Activated T-helper 1 cell treated with anti-CD3 and anti-CD28 coated beads, Interleukin-2, amount 50 U/mL, for 16 hours (primary cell): ENCODE results near the gene FARS2.

Experiments used
- DNase-seq, 2 donors: peaks; one replicate each; pipeline ENCODE4 v3.0.0-alpha.2; 2020; ENCODE audit warnings: low read depth in 1 of 2, low spot score in 1 of 2

Gene FARS2

DNA sequence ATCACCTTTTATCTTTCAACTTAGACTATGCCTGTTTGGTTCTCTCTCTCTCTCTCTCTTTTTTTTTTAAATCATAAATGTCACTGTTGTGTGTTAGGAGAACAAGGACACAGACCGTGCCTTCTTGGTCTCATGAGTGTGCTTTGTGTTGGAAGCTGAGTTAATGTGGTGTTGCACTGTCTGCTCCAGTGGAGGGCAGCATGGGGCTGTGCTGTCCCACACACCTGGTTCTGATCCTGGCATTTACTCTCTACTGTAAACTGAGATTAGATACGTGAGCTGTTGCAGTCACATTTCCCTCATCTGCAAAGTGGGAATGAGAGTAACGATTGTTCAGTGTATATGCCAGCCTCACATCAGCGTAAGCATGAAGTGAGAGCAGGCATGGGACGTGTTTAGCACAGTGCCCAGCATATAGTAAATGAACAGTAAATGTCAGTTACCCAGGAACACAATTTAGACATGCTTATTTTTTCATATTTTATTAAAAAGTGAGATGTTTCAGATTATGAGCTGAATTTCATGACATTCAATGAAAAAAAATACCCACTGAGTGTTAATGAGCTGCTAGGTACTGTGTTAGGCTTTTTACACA is 161.1 kb downstream of the FARS2 start:
- DNase-seq, result no peak

DNA sequence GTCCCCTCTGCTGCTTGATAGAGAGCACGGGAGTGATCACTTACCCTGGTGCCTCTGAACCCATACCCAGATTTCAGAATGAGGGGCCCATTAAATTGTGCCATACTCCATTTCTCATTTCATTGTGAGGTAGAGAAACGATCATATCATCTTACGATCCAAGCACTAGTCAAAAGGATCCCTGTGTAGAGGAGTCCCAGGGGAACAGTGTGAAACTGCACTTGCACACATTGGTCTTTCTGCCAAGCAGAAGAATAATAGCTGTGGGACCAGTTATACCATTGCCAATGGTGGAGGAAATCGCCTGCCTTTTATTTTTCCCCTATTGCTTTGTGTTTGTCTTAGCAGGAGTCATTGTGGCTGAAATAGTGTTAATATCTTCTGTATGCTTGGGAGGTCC is 161.9 kb downstream of the FARS2 start:
- DNase-seq, result no peak

DNA sequence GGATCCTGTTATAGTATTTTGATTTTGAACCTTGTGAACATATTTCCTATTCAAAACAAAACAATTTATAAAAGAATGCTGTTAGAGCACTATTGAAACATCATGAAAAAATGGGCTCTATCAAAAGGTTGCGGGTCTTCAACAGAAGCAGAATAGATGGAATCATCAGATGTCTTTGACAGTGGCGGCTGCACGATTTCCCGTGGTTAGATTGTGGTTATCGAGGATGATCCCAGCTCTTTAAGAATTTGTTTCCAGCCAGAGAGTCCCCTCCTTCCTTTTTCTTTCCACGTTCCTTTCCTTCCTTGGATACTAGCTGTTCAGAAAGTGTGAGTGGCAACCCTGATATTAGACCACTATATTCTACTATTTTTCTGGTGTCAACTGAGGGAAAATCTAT is 163.4 kb downstream of the FARS2 start:
- no peak for DNase-seq

DNA sequence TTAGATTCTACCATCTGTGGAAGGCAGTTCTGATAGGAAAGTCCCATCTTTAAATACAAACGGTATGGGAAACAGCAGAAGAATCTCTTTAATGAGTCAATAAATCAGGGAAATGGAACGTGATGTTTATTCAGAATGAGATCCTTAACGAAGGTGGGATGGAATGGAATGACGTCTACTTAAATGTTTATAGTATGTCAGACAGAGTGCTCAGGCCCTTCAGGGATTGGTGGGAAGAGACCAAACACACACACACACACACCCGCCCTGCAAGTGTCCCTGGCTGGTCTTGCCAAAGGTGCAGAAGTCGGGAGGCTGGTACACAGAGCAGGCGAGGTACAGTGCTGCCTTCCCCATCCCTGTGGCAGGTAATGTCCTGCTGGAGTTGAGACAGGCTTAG is 164.0 kb downstream of the FARS2 start:
- DNase-seq, result no peak

DNA sequence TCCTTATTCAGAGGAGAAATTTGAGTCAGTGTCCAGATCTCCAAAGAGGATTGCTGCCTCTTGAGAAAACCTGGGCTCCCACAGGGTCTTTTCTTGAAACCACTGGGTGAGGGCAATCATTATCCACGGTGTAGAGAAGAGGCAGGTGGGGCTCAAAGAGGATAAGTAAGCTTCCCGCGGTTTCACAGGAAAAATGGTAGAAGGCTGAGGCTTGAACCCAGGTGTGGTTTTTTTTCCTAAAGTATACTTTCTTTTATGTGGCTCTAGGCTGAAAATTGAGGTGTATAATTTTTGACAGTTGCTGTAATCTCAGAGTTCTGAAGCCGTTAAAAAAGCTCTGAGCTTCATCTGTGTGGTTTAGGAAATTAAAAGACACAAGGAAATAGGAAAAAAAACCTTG is 164.5 kb downstream of the FARS2 start:
- DNase-seq, result no peak

DNA sequence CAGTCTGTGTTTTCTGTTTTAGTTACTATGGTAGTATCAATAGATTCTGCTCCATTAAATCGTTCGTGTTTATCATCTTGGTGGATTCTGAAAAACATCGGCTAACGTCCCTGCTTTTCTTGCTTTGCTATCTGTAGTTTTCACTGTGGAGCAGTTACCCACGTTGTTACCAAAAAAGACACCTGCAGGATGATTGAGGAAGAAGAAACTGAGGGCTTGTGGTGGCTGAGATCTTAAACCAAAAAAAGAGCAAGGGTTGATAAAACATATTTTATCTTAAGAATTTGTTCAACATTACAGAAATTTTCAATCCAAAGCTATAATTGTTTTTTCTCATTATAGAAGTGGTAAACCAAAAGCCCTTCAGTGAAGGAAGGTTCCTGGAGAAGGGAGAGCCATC is 166.3 kb downstream of the FARS2 start:
- no peak for DNase-seq

DNA sequence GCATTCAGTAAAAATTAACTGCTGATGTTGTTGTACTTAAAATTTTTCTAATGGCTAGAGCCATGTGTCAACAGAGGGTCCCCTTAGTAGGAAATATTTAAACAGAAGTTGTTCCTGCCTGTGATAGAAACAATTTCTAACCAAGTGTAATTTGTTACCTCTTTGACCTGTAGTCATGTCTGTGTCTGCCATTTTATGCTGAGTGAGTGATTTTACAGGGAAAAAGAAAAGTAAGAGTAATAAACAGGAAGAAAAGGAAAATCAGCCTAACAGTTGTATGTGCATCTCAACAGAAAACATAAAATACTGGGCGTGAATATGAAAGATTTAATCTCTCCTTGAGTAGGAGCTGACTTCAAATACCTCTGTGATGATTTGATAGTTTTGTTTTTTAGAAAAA is 172.0 kb downstream of the FARS2 start:
- DNase-seq, result no peak

DNA sequence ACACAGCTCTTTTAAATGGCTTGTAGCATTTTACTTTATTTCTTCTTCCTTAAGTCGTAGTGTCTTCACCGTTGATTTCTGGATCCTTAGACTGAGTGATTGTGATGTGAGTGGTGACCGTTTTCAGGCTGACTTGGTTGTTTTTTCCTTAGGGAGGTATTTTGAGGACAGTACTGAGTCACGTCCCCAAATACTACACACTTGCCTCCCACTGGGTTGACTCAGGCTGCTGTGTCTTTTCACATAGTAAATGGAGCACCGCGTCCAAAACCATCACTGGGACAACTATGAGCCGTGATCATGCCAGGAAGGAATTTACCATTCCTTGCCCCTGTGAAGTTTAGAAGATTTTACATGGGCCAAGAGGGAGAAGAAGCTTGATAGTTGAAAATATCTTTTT is 174.1 kb downstream of the FARS2 start:
- no peak for DNase-seq

DNA sequence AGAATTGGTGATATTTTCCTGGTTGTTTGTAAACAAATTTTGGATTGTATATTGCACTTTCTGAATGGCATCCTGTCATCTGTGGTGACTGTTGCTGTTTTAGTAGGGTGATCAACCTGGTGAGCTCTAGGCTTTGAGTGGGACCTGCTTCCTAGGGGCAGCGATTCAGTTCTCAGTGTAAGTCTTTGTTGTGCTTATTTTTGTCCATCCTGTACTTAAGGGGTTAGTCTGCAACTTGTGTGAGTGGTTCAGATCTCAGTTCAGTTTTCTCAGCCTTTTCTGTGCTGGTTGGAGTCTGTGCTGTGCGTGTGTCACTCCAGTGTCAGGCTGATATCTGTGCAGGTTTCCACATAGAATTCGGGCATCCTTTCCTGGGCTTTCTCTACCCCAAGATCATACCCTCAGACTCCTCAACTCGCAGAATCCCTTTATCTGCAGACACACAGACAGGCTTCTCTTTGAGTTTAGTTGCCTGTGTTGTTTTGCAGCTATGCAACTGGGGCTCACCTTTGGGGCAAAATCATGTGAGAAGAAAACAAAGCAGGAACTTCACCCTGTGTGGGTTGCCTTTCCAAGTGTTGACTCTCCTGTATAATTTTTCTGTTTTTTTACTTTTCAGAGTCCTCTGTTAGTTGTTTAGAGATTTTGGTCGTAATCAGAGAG is 177.7 kb downstream of the FARS2 start:
- no peak for DNase-seq

DNA sequence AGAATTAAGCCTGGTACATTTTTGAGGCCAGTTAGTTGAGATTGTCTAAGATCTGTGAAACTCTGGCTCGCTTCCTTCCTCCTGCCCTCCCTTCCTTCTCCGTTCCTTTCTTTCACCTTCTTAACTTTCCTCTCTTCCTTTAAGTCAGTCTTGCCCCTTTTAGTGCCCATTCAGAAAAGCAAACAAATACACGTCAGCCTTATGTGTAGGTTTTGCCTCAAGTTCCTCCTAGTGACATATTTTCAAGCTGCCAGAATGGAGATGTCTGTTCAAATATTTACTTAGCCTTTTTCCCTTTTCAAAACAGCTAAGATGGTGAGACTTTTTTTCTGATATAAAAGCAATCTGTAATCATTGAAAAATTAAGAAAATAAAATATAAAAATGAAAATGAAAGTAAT is 178.4 kb downstream of the FARS2 start:
- DNase-seq, result no peak

DNA sequence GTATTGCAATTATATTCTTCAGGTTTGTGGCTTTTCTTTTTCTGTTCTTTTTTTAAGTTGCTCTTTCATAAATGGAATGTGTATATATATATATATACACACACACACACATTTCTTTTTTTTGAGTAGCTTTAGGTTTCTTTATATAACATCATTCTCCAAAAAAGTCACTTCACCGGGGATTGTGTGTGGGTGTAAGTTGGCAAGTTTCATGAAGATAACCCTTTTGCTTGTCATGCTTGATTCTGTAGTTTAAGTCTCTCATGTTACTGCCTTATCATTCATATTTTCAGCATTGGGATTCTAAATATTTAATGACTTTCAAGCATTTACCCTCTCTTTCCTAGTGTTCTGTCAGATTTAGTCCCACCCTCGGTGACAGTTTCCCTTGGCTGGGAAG is 181.0 kb downstream of the FARS2 start:
- DNase-seq, result no peak

DNA sequence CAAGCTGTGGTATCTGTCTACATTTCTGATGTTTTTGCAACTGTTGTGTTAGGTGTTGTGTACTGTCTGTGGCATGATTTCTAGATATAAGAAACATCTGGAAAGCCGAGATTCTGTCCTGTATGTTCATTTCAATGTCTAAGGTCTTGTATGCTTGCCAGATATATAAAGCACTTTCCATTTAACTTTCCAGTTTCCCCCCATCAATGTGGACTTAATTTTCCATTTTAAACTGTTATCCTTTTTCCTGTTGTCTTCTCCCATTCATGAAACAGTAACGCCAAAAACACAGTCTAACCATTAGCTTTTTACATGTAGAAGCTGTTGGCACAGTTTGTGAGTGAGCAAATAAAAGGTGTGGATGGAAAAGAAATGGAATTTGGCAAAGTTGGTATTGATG is 181.6 kb downstream of the FARS2 start:
- DNase-seq, result no peak

DNA sequence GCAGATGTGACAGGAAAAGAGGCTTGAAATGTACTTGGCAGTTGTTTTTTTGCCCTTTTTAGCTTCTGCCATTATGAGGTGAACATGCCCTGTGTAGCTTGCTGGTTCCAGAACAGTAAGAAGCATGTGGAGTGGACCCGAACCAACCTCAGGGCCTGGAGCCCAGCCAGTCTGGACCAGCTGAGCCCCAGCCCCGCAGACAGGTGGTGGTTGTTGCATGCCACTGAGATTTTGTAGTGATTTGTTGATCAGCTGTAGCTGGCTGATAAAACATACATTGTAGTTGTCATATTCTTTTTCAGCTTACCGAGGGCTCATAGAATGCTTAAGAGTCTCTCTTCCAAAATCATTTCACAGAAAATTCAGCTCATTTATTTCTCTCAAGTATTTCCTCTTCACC is 182.2 kb downstream of the FARS2 start:
- DNase-seq, result no peak

DNA sequence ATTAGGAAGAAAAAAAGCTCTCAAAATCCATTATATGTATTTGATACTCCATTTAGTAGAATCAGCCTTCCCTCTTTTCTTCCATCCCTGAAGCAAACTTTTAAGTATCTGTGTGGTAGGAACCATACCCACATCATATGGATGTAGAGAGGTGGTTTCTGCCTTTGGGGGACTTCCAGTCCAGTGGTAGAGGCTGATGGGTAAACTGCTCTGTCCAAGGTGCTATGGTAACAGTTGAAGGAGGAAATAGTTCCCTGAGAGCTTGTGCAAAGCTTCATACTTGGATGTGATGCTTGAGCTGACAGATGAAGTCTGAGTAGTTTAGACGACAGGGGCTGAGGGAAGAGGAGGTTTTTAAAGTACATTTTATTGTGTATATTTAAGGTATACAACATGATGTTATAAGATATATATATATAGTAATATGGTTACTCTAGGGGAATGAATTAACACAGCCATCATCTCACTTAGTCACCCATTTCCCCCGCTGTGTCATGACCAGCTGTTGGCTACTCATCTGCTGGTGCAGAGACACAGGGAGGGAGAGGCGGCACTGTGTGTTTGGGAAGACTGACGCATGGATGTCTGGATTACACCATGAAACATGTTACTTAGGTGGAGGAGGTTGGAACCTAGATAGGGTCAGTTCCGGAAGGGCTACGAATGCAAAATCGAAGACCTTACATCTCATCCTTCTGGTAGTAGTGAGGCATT is 185.2 kb downstream of the FARS2 start:
- no peak for DNase-seq

DNA sequence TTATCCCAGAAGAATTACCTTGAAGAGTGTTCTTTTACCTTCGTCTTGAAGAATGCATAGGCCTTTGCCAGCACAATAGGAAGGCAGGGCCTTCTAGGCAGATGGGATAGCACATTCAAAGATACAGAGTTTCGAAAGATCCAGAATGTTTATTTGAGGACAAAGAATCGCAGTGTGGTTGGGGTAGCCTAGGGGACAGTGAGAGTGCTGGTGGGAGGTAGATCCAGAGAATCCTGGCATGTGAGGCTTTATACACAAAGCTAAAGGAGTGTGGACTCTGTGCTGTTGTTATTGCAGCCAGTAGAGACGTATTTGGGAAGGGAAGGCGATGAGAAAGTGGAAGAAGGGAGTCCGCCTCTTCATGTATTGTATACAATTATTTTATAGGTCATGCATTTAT is 186.6 kb downstream of the FARS2 start:
- DNase-seq, result no peak

DNA sequence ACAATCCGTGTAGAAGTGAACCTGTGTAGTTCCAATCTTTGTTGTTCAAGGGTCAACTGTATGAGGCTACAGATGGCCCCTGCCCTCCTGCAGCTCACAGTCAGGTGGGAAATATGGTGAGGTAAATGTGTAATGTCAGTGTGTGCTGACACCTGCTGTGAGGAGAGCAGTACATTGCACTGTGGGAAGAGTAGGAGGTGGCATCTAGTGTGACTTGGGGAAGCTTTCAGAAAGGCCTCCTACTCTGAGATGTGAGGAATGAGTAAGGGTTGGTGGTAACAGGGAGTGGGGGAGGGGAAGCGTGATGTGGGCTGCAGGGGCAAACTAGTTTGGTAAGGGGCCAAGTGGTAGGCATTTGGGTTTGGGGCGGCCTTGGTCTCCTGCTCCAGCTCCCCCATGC is 188.8 kb downstream of the FARS2 start:
- DNase-seq, result no peak

DNA sequence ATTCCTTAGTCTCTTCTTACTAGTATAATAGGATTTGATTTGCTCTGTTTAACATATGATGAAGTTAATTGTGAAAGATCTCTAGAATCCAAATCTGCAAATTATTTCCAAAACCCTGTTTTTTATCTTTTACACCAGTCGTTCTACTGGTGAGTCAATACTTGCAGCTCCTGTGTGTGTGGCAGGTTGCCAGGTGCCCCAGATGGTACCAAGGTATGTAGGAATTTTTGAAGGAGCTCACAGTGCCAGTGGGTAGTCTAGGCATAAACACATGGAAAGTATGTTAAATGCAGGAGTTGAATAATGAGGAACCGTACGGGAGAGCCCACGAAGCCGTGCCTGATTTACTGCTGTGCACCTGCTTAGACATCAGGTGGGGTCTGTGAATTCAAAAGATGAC is 192.2 kb downstream of the FARS2 start:
- DNase-seq, result no peak

DNA sequence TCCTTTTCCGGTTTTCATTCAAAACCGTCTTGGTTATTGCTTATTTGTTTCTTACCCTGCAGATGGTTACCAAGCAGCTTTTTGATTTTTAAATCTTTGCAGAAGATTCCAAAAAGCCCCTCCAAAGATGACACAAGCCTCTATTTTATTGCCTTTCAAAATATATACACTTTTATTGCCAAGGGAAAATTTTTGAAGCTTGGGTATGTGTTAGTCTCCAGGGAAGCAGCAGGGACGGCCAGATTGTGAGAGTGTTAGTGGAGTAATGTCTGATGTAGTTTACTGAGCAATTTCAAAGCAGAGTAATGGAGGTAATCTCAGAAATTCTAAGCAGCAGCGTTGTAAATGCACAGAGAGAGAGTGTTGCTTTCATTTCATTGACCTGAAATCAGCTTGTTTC is 193.8 kb downstream of the FARS2 start:
- no peak for DNase-seq

DNA sequence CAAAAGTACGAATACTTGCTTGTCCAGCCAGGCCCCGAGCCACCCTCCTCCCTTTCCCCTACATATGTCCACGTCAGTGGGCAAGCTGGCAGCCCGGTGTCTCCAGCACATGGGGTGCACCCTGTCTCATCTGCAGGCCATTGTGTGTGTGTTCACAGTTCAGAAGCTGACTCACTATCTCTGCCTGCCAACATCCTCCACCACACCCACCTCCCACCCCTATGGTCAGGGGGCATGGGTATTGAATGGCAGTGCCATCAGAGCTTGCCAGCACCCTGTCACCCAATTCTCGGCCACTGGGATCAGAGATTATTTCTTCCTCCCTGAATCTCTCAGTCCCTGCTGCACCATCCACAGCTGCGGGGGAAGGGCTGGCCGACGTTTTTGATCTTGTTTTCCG is 195.7 kb downstream of the FARS2 start:
- no peak for DNase-seq

DNA sequence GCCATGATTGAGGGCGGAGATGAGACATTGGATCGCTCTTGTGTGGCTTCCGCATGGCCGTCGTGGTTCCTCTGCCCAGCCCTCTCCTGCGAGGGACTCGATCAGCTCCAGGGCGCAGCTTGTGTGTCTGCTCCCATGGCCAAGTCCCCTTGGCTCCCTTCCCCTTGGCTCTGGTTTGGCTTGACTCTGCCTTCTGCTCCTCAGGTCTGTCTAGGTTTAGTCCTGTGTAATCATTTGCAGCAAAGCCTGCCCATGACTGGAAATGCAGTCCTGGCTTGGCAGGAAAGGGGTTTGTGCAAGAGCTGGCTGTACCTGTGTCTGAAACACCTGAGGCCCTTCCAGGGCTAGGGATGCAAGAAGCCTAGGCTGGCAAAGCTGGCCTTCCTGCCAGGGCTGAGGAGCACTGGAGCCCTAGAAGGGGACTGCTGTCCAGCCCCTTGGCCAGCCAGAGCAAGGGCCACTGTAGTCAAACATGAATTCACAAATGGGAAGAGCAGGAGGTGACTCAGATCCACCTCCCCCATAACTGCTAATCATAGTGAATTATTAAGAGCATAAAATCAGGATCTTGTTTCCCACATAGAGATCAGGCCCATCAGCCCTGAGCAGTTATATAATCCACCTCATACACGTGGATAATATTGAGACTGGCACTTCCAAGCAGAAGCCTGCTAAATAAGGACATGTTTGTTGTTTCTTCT is 196.8 kb downstream of the FARS2 start:
- no peak for DNase-seq

DNA sequence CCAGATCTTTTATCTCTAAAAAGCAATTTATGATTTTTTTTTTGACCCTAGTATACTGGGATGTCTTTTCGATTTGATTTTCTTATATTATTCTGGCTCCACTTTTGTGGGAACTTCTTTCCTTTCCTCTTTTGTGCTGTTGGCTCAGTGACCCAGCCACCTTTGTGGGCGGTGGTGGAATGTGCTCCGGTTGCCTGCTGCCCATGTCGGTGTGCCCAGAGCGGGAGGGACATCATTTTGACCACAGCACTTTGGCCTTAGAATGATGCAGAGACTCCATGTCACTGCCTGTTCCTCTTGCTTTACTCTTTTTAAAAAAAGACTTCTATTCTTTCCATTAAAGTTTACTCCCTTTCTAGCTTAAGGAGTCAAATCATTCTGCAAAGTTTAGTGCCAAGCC is 198.0 kb downstream of the FARS2 start:
- no peak for DNase-seq

DNA sequence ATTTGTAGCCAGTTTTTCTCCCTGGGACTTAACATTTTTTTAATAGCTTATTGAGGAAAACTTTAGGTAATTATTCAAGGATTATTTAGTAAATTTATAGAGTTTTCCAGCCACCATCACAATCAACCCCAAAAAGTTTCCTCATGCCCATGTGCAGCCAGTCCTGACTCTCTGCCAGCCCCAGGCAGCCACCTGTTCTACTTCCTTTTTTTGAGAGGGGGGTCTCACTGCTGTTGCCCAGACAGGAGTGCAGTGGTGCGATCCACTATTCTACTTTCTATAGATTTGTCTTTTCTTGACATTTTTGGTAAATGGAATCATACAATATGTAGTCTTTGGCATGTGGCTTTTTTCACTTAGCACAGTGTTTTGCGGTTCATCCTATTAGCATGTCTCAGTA is 200.1 kb downstream of the FARS2 start:
- DNase-seq, result no peak
